Memory B cell (primary cell): ENCODE data around the gene SLC29A3.

Experiments
- ATAC-seq: fragments of 150-1000 bp; cut with Tn5 transposase; 2 replicates; pipeline ENCODE4 v1.10.0; 2021; ENCODE audit warnings: low read depth, mild to moderate bottlenecking, moderate library complexity
- DNase-seq, 2 donors: peaks; one replicate each; pipeline ENCODE4 v3.0.0; 2022; ENCODE audit warnings: low spot score in 2 of 2
- H3K27ac Mint-ChIP-seq: one replicate; pipeline ENCODE4 v1.8.0; 2022; ENCODE audit warnings: mild to moderate bottlenecking, moderate library complexity, mixed read lengths
- H3K27me3 Mint-ChIP-seq: one replicate; pipeline ENCODE4 v1.8.0; 2022; ENCODE audit warnings: mixed read lengths
- H3K36me3 Mint-ChIP-seq: one replicate; pipeline ENCODE4 v1.8.0; 2022; ENCODE audit warnings: mild to moderate bottlenecking, mixed read lengths
- H3K4me1 Mint-ChIP-seq: one replicate; pipeline ENCODE4 v1.8.0; 2022; ENCODE audit warnings: mixed read lengths
- H3K4me3 Mint-ChIP-seq: one replicate; pipeline ENCODE4 v1.8.0; 2022; ENCODE audit warnings: mild to moderate bottlenecking, moderate library complexity, mixed read lengths
- H3K9me3 Mint-ChIP-seq: one replicate; pipeline ENCODE4 v1.8.0; 2022; ENCODE audit warnings: mixed read lengths

SLC29A3 gene

DNA sequence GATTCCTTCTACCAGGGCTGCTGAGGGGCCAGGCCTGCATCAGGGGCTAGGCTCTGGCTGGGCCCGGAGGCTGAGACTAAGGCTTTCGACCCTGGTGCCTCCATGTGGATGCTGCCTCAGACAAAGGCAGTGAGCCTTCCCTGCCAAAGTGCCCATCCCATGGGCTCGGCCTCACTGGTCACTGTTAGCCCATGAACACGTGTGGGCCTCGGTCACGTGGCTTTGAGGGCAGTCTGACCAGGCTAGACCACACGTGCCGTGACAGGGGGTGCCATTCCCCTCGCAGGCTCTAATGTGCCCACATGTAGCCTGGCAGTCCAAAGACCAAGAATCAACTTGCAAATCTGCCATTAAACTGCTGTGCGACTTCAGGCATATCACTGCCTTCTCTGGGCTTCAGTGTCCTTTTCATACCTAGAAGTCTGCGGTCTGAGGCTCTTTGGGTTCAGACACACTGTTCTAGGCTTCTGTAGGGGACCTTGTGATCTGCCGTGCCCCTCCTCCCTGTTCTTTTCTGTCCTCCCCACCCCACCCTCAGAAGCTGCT, 17.6 kb upstream of the SLC29A3 start:
- no peak for DNase-seq
- H3K4me1 Mint-ChIP-seq, result peaks cover 11% of the 10 kb centered on the region
- no peak for ATAC-seq
- no peaks in the 10 kb centered on the region for H3K36me3 Mint-ChIP-seq
- no peaks in the 10 kb centered on the region for H3K9me3 Mint-ChIP-seq
- H3K27me3 Mint-ChIP-seq, result peaks cover 13% of the 10 kb centered on the region
- H3K4me3 Mint-ChIP-seq, result no peak overlapping the region
- H3K27ac Mint-ChIP-seq, result no peak overlapping the region

DNA sequence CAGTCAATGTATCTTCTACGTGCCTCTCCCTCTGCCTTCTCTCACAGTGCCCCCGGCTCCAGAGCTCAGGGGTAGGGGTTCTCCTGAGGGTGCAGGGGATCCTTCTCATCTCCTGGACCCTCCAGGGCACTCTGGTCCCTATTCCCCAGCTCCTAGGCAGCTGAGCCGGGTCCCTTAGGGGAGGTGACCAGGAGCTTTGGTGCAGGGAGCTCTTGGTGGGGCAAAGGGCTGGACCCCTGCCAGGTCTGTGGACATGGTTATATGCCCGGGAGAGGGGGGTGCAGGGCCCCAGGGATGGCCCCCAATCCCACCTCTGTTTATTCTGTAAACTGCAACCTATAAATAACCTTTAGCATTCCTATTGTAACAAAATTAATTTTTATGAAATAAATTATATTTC, 16.6 kb upstream of the SLC29A3 start:
- peaks cover 11% of the 10 kb centered on the region for H3K4me1 Mint-ChIP-seq
- no peak overlapping the region for H3K27ac Mint-ChIP-seq
- ATAC-seq (no peak), DNase-seq (no peak)
- no peaks in the 10 kb centered on the region for H3K36me3 Mint-ChIP-seq
- peaks cover 12% of the 10 kb centered on the region for H3K27me3 Mint-ChIP-seq
- no peak overlapping the region for H3K4me3 Mint-ChIP-seq
- H3K9me3 Mint-ChIP-seq, result no peaks in the 10 kb centered on the region

DNA sequence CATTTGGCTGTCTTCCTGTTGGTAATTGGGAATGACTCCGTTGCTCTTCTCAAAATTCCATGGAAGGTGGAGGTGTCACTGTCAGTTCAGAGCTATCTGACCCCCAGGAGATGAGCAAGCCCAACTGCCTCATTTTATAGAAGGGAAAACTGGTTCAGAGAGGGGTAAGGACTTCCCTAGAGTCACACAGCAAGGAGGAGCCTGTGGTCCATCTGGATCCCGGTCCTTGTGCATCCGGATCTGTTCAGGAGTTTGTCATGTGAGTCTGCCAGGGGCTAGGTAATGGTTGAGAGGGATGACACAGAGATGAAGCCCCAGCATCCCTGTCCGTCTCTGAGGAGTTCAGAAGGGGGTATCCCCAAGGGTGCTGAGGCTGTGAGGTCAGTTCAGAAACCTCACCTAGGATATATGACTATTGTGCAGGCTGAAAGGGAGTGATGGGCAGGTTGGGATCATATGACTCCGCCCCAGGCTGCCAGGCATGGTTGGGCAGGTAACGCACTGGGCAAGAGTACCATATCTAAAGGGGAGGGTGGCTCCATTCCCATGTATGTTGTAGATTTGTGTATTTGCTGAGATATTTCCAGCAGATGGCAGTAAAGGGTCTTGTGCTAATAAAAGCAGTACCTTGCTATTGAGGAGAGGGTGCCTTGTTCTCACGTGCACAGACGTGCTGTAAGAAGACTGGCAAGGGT, 16.0 kb upstream of the SLC29A3 start:
- Mint-ChIP-seq H3K27me3 (peaks cover 12% of the 10 kb centered on the region), H3K27ac (no peak overlapping the region)
- DNase-seq, result peak in 1 of 2 donors; percentile 47

DNA sequence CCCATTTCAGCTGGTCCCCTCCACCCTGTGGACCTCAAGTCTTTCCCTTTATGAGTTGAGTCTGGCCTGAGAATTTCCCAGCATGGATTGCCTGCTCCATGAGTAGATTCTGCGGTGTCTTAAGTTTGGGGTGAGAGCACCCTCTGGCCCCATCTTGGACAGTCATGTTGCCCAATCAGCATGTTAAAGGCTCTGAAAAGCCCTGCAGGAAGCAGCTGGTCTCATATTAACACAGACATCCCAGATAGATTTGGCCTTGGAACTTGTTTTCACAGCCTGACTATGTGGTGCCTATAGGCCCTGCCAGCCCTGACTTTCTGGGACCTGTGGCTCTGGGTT, 15.5 kb upstream of the SLC29A3 start:
- peaks cover 12% of the 10 kb centered on the region for H3K27me3 Mint-ChIP-seq
- H3K9me3 Mint-ChIP-seq, result no peaks in the 10 kb centered on the region
- H3K27ac Mint-ChIP-seq, result no peak overlapping the region
- peaks cover 11% of the 10 kb centered on the region for H3K4me1 Mint-ChIP-seq
- no peak for DNase-seq
- ATAC-seq, result no peak
- no peaks in the 10 kb centered on the region for H3K36me3 Mint-ChIP-seq
- H3K4me3 Mint-ChIP-seq, result no peak overlapping the region

More for the DNA sequence above, 16.0 kb upstream of the SLC29A3 start:
- peaks cover 11% of the 10 kb centered on the region for H3K4me1 Mint-ChIP-seq
- ATAC-seq, result peak; percentile 88
- no peaks in the 10 kb centered on the region for H3K36me3 Mint-ChIP-seq
- no peaks in the 10 kb centered on the region for H3K9me3 Mint-ChIP-seq
- no peak overlapping the region for H3K4me3 Mint-ChIP-seq

DNA sequence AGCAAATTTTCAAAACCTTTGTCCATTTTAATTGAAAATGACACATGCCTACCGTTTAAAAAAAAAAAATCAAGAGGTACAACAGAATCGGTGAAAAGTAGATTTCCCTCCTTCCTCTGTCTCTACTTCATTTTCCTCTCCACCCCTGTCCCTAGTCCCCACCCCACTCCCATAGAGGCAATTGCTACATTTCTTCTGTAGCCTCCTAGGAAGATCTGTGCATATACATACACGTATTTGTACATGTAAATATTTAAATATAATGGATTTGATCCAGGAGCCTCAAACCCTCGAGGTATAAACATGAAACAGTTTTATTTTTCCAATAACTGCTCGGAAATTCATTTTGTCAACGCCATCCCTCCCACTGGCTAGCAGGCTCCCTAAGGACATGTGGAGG, 14.1 kb upstream of the SLC29A3 start:
- H3K27me3 Mint-ChIP-seq, result peaks cover 4% of the 10 kb centered on the region
- H3K4me3 Mint-ChIP-seq, result no peak overlapping the region
- H3K36me3 Mint-ChIP-seq, result no peaks in the 10 kb centered on the region
- H3K27ac Mint-ChIP-seq, result no peak overlapping the region
- H3K4me1 Mint-ChIP-seq, result peaks cover 7% of the 10 kb centered on the region
- ATAC-seq, result no peak
- no peak for DNase-seq
- H3K9me3 Mint-ChIP-seq, result no peaks in the 10 kb centered on the region

DNA sequence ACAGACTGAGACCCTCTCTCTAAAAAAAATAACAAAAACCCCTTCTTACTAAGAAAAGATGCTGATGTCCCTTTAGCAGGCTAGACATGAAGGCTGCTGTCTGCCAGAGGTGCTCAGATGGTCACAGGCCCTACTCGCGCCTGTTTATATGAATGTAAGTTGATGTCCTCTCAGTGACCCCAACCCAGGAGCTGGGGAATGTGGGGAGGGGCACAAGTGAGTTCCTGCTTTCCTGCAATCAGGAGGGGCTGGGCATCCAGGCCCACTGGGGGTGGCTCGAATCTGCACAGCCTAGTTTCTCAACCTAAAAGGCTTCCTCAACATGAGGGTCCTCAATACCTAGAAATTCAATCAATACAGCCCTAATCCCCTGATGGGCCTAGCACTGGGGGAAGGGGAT, 12.1 kb upstream of the SLC29A3 start:
- peaks cover 4% of the 10 kb centered on the region for H3K27me3 Mint-ChIP-seq
- H3K9me3 Mint-ChIP-seq, result no peaks in the 10 kb centered on the region
- H3K4me1 Mint-ChIP-seq, result peaks cover 7% of the 10 kb centered on the region
- no peak overlapping the region for H3K4me3 Mint-ChIP-seq
- DNase-seq (no peak), ATAC-seq (no peak)
- H3K27ac Mint-ChIP-seq, result no peak overlapping the region
- H3K36me3 Mint-ChIP-seq, result no peaks in the 10 kb centered on the region

DNA sequence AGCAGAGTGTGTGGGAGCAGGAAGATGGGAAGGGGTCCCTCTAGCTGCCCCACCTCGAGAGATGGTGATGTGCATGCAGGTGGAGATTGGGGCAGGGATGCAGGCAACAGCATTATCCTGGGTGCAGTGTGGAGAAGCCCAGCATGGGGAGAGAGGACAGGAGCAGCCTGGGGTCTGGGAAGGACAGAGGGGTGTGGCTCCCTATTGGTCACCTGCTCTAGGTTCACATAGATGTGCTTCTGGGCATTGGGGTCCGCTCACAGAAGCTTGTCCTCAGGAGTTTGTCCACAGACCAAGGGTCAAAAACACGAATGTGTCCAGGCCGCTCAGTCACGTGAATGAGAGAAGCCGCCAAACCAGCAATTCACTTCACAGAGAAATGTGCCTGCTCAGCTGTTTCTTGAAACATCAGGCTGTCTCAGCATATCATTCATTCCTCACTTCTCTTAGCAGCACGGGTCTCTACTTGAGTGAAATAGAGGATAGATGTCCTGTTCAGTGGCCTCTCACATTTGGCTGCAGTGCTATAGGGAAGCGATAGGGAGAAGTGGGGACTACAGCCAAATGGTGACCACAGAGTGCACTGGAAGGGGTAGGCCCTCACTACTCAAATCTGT, 11.5 kb upstream of the SLC29A3 start:
- Mint-ChIP-seq H3K27ac (no peak overlapping the region), H3K27me3 (peaks cover 1% of the 10 kb centered on the region), H3K4me3 (no peak overlapping the region), H3K9me3 (no peaks in the 10 kb centered on the region), H3K4me1 (peaks cover 7% of the 10 kb centered on the region), H3K36me3 (no peaks in the 10 kb centered on the region)
- DNase-seq, result no peak
- no peak for ATAC-seq

DNA sequence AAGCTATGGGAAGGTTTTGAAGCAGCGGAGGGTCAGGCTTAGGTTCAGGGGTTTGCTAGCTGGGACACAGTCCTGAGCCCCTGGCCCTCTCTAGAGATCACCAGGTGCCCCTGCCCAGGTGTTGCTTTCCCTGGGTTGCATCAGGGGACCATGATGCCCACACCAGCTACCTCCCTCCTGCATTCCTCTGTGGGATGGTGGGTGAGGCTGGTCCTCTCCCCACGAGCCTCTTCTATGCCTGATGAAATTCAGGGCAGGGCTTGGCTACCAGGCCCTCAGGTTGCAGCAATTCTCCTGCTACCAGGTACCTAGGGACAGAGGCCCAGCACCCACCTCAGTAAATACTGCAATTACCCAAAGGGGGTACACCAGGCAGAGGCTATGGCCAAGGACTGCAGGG, 10.8 kb upstream of the SLC29A3 start:
- H3K36me3 Mint-ChIP-seq, result no peaks in the 10 kb centered on the region
- no peak overlapping the region for H3K4me3 Mint-ChIP-seq
- no peaks in the 10 kb centered on the region for H3K27me3 Mint-ChIP-seq
- DNase-seq (no peak), ATAC-seq (no peak)
- H3K4me1 Mint-ChIP-seq, result peaks cover 2% of the 10 kb centered on the region
- no peak overlapping the region for H3K27ac Mint-ChIP-seq
- H3K9me3 Mint-ChIP-seq, result no peaks in the 10 kb centered on the region

DNA sequence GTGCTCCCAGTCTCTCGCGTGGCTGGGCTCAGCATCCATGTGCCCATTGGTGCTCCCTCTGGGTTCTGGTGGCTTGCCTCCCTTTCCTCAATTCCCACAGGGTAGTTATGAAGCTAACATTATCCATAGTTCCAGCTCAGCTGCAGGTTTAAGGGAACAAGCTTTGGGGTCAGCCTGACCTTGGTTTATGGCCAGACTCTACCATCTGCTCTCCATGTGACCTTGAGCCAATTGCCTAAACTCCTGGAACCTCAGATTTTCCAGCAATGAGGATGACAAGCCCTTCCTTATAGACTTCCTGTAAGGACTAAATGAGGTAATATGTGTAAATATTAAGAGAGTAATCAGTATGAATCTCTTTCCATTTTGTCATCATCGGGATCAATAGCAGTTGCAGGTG, 10.1 kb upstream of the SLC29A3 start:
- DNase-seq (no peak), ATAC-seq (no peak)
- no peaks in the 10 kb centered on the region for H3K4me1 Mint-ChIP-seq
- no peak overlapping the region for H3K4me3 Mint-ChIP-seq
- H3K36me3 Mint-ChIP-seq, result no peaks in the 10 kb centered on the region
- no peak overlapping the region for H3K27ac Mint-ChIP-seq
- H3K27me3 Mint-ChIP-seq, result peaks cover 3% of the 10 kb centered on the region
- H3K9me3 Mint-ChIP-seq, result no peaks in the 10 kb centered on the region

DNA sequence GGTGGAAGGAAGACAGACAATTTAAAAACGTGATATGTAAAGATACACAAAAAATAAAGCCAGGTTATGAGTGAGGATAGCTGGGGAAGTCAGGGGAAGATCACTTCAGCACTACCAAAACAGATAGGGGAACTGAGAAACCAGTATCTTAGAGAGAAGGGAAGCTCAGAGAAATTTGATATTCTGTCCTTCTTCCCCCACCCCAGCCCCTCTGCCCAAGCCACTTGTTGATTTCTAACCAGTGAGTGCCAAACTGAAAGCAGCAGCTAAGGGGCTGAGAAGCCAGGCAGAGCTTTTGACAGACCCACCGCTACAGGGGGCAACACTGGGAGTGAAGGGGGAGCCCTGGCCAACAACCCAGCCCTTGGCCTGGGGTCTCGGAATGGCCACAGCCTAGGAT, 9.1 kb upstream of the SLC29A3 start:
- Mint-ChIP-seq H3K9me3 (no peaks in the 10 kb centered on the region), H3K4me1 (no peaks in the 10 kb centered on the region), H3K4me3 (no peak overlapping the region), H3K36me3 (no peaks in the 10 kb centered on the region), H3K27ac (no peak overlapping the region), H3K27me3 (peaks cover 3% of the 10 kb centered on the region)
- no peak for DNase-seq
- ATAC-seq, result peak; percentile 39

DNA sequence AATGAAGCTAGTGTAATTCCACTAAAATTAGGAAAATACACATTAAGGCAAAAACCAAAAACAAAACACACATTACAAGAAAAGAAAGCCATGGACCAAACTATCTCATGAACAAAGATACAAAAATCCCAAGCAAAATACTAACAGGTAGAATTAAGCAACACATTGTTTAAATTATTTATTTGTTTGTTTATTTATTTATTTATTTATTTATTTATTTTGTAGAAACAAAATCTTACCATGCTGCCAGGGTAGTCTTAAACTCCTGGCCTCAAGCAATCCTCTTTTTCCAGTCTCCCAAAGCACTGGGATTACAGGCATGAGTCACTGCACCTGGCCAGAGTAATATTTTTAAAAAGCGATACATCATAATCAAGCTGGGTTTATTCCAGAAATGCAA, 6.8 kb upstream of the SLC29A3 start:
- no peaks in the 10 kb centered on the region for H3K4me1 Mint-ChIP-seq
- H3K4me3 Mint-ChIP-seq, result no peak overlapping the region
- no peaks in the 10 kb centered on the region for H3K36me3 Mint-ChIP-seq
- H3K27ac Mint-ChIP-seq, result no peak overlapping the region
- H3K9me3 Mint-ChIP-seq, result no peaks in the 10 kb centered on the region
- ATAC-seq (no peak), DNase-seq (no peak)
- H3K27me3 Mint-ChIP-seq, result peaks cover 4% of the 10 kb centered on the region

DNA sequence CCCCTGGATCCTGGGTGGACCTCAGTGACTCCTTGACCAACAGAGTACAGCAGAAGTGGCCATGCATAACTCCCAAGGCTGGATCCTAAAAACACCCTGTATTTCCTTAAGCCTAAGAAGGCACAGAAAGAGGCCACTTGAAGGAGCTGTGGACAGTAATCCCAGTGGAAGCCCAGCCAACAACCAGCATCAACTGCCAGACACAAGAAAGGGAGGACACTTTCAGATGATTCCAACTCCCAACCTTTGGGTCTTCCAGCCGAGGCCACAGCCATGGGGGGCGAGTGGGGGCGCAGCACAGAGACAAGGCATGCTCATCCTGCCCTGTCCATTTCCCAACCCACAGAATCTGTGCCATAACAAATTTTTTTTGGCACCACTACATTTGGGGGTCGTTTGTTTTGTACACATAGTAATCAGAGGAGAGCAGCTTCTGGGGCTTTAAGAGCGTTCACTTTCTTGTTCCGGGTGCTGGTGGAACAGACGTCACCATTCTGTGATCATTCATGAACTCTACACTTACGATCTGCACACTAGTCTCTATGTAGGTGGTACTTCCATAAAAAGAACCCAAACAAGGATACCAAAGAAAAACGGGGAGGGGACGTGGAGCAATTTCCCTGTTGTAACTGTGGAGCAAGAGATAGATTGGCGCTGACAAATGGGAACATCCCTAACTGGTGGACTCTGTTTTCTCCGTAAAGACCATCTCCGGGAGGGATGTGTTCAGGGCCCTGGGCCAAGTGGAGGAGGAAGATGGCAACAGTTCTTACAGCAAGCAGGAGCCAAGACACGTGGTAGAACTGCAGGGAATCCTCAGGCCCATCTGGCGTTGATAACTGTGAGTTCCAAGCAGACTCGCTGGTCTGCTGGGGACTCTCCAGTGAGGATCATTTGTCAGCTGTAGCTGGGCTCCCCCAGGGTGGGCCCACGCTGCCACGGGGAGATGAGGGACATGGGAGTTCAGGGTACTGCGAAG, 6.0 kb upstream of the SLC29A3 start:
- Mint-ChIP-seq H3K4me3 (no peak overlapping the region), H3K36me3 (no peaks in the 10 kb centered on the region), H3K4me1 (no peaks in the 10 kb centered on the region), H3K27me3 (peaks cover 4% of the 10 kb centered on the region), H3K27ac (no peak overlapping the region), H3K9me3 (no peaks in the 10 kb centered on the region)
- DNase-seq (no peak), ATAC-seq (no peak)

DNA sequence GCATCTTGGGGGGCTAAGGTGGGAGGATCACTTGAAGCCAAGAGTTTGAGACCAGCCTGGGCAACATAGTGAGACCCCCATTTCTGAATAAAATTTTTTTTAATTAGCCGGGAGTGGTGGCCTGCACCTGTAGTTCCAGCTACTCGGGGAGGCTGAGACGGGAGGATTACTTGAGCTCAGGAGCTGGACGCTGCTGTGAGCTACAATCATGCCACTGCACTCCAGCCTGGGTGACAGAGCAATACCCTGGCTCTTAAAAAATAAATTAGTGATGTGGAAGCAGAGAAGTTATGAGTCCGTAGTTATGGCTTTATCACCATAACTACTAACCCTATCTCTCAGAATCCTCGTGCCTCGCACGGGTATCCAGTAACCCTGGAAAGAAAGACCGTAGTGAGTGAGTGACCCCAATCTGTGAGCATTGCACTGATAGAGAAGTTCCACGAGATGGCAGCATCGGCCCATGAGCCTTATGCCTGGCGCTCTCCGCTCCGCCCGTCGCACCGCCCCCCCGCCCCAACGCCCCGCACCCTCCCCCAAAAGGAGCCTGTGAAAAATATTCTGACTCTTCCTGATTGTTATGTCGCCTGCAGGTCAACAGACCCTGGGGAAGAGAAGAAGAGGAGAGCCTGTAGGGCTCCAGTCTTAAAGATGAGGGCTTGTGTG, 4.9 kb upstream of the SLC29A3 start:
- no peaks in the 10 kb centered on the region for H3K36me3 Mint-ChIP-seq
- ATAC-seq (peak; percentile 34), DNase-seq (peak; percentile 46 to 57)
- no peaks in the 10 kb centered on the region for H3K9me3 Mint-ChIP-seq
- peaks cover 4% of the 10 kb centered on the region for H3K27me3 Mint-ChIP-seq
- H3K4me1 Mint-ChIP-seq, result peaks cover 4% of the 10 kb centered on the region
- no peak overlapping the region for H3K27ac Mint-ChIP-seq
- no peak overlapping the region for H3K4me3 Mint-ChIP-seq
